ENCODE results near the gene FRZB. TPM values are rescaled to one million over a fixed set of nuclear protein-coding genes. Genes with fewer than 3 reads are reported as not detected.
A peak's percentile ranks its signal among the peaks of the same experiment; 100 is the strongest.

The FRZB gene
- total RNA-seq, 1 donor: 0.43 TPM

GRCh38 chr2:182862091-182862490, 4.3 kb downstream of the FRZB start:
- DNase-seq (ENCODE audit: low read depth): no peak
- no peak for TF ChIP-seq CTCF (IDR thresholded peaks at IDR 0.05; ENCODE audit: insufficient read depth, low read depth, low read length)
- no peak overlapping the region for H3K4me3 ChIP-seq (ENCODE audit: low read depth, low read length)

- no peak overlapping the region for H3K4me3 ChIP-seq (ENCODE audit: low read depth, low read length)
- no peak for TF ChIP-seq CTCF (IDR thresholded peaks at IDR 0.05; ENCODE audit: insufficient read depth, low read depth, low read length)
- DNase-seq (ENCODE audit: low read depth): no peak
These were observed 5.6 kb downstream of the FRZB start for GRCh38 chr2:182860858-182861257.

DNA sequence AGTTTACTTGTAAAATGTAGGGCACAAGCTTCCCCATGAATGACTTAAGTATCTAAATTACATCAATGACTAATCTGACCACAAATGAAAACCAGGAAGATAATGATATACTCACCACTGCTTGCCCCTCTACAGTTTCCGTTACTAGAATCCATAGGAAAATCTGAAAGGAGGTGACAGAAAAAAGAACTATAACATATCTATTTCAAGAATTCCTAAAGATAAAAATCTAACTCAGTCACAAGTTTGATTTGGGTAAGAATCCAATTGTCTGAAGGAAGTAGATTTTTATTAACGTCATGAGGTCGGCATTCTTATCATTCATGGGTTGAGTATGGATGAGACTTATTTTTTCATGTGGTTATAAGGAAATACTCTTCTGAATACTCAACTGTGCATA, 7.8 kb downstream of the FRZB start:
- DNase-seq (ENCODE audit: low read depth): no peak
- no peak for TF ChIP-seq CTCF (IDR thresholded peaks at IDR 0.05; ENCODE audit: insufficient read depth, low read depth, low read length)
- H3K4me3 ChIP-seq (ENCODE audit: low read depth, low read length): no peak overlapping the region

GRCh38 chr2:182855376-182855775, 11.1 kb downstream of the FRZB start:
- no peak for TF ChIP-seq CTCF (IDR thresholded peaks at IDR 0.05; ENCODE audit: insufficient read depth, low read depth, low read length)
- DNase-seq (ENCODE audit: low read depth): no peak
- no peak overlapping the region for H3K4me3 ChIP-seq (ENCODE audit: low read depth, low read length)

- TF ChIP-seq CTCF (IDR thresholded peaks at IDR 0.05; ENCODE audit: insufficient read depth, low read depth, low read length): no peak
- DNase-seq (ENCODE audit: low read depth): peak; percentile 74
- H3K4me3 ChIP-seq (ENCODE audit: low read depth, low read length): no peak overlapping the region
These were observed 11.9 kb downstream of the FRZB start for GRCh38 chr2:182854375-182855105.

DNA sequence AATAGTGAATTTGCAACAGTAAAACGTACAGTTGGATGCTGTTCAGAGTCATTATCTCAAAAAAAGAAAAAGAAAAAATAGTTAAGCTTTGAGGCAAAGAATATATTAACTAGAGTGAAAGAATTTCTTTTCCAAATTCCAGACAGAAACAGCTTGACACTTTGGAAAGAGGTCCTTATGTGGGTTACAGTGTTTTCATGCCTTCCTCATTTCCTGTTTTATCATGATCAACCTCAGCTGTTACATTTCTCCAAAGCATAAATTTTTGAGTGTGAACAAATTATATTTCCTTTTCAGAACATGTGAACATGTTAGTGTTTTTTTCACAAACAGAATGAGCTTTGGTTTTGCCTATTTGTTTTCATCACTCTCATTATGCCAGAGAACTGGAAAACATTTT, 13.6 kb downstream of the FRZB start:
- H3K4me3 ChIP-seq (ENCODE audit: low read depth, low read length): no peak overlapping the region
- DNase-seq (ENCODE audit: low read depth): no peak
- no peak for TF ChIP-seq CTCF (IDR thresholded peaks at IDR 0.05; ENCODE audit: insufficient read depth, low read depth, low read length)

DNA sequence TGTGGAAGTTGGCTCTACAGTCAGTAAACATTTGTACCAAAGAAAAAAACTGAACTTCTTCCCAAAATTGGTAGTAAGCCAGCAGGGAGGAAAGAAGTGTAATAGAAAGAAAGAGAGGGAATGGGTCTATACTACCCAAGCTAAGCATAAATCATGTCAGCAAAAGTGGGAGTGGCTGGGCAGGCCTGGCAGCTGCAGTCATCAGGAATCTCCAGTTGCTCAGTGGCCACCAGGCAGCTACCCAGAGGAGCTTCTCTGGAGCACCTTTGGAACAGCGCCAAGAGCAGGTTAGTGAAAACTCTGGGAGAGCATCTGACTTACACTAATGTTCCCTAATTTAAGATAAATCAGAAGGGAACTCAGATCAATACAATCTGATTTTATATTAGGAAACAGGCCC, 14.3 kb downstream of the FRZB start:
- TF ChIP-seq CTCF (IDR thresholded peaks at IDR 0.05; ENCODE audit: insufficient read depth, low read depth, low read length): no peak
- DNase-seq (ENCODE audit: low read depth): no peak
- no peak overlapping the region for H3K4me3 ChIP-seq (ENCODE audit: low read depth, low read length)
